Mesothelial cell of epicardium (in vitro differentiated cells): ENCODE results near the gene RNMT. TPM values are rescaled to one million over a fixed set of nuclear protein-coding genes. Genes with fewer than 3 reads are reported as not detected.
"Not testable (repeated sequence)": the region's sequence is repeated elsewhere in the genome, so short reads cannot be mapped to it uniquely, and the experiment has no call there.

Experiments used
- DNase-seq, 2 experiments: peaks; one replicate each; pipeline ENCODE4 v3.0.0; 2021; ENCODE audit warnings: low spot score in 2 of 2; ENCODE audit not compliant: unreplicated experiment in 2 of 2
- H3K27ac Mint-ChIP-seq: 2 replicates; pipeline ENCODE4 v1.8.0; 2021; ENCODE audit warnings: mixed read lengths
- H3K27me3 Mint-ChIP-seq: 2 replicates; pipeline ENCODE4 v1.8.0; 2021; ENCODE audit warnings: low read depth, mixed read lengths
- H3K36me3 Mint-ChIP-seq: 2 replicates; pipeline ENCODE4 v1.8.0; 2021; ENCODE audit warnings: mixed read lengths
- H3K4me1 Mint-ChIP-seq: 2 replicates; pipeline ENCODE4 v1.8.0; 2021; ENCODE audit warnings: mixed read lengths
- H3K4me3 Mint-ChIP-seq: 2 replicates; pipeline ENCODE4 v1.8.0; 2021; ENCODE audit warnings: mild to moderate bottlenecking, moderate library complexity, mixed read lengths
- H3K9me3 Mint-ChIP-seq: 2 replicates; pipeline ENCODE4 v1.8.0; 2021; ENCODE audit warnings: mixed read lengths
- total RNA-seq: library from RNA; stranded (reverse); gene quantifications from 3 replicates; pipeline ENCODE4 v1.2.1, GENCODE V29; 2021
- TF ChIP-seq, protein P1 (sequence below): fragments of 200-600 bp; sonication (generic); IDR thresholded peaks from one replicate; pipeline ENCODE4 v1.5.0; 2021; ENCODE audit warnings: antibody characterized with exemption; ENCODE audit not compliant: unreplicated experiment

The RNMT gene
- total RNA-seq, 1 donor from 2014 or later = 51.6 TPM

DNA sequence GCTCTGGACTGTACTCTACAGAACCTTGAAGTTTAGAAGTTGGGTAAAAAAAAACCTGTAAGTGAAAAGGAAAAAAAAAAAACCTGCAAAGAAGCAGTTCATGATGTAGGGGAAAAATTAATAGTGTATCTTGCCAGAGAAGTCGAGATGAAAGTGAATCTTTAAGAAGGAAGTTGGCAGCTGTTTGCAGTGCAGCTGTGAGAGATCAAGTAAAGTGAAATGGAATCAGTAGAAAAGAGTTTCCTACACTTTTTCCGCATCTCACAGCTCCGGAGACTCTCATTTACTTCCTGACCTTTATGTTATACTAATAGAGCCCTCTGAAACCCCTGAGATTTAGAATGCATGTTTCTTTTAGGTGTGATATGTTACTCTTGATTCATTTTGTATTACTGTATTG, 19.2 kb downstream of the RNMT start:
- Mint-ChIP-seq H3K27me3 (no peaks in the 10 kb centered on the region), H3K4me3 (no peak overlapping the region), H3K4me1 (no peaks in the 10 kb centered on the region), H3K36me3 (peaks cover 56% of the 10 kb centered on the region), H3K27ac (no peak overlapping the region), H3K9me3 (no peaks in the 10 kb centered on the region)
- DNase-seq = no peak
- TF ChIP-seq, protein P1, sequence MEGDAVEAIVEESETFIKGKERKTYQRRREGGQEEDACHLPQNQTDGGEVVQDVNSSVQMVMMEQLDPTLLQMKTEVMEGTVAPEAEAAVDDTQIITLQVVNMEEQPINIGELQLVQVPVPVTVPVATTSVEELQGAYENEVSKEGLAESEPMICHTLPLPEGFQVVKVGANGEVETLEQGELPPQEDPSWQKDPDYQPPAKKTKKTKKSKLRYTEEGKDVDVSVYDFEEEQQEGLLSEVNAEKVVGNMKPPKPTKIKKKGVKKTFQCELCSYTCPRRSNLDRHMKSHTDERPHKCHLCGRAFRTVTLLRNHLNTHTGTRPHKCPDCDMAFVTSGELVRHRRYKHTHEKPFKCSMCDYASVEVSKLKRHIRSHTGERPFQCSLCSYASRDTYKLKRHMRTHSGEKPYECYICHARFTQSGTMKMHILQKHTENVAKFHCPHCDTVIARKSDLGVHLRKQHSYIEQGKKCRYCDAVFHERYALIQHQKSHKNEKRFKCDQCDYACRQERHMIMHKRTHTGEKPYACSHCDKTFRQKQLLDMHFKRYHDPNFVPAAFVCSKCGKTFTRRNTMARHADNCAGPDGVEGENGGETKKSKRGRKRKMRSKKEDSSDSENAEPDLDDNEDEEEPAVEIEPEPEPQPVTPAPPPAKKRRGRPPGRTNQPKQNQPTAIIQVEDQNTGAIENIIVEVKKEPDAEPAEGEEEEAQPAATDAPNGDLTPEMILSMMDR = no peak

DNA sequence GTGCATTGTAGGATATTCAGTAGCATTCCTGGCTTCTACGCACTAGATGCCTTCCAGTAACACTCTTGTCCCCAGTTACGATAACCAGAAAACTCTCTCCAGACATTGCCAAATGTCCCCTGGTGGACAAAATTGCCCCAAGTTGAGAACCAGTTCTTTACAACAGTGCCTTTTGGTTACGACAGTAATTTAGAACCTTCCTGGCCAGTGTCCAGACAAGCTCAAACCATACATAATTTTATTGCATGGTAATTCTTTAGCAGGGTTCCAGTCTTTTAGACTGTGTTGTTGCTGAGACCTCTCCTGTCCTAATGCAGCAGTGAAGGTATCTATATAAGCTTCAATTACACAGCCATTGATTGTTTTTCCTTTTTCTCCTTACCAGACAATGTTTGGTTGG, 20.2 kb downstream of the RNMT start:
- peaks cover 62% of the 10 kb centered on the region for H3K36me3 Mint-ChIP-seq
- H3K27me3 Mint-ChIP-seq = no peaks in the 10 kb centered on the region
- H3K9me3 Mint-ChIP-seq = peaks cover 5% of the 10 kb centered on the region
- TF ChIP-seq, protein P1 = no peak
- H3K27ac Mint-ChIP-seq = no peak overlapping the region
- no peak overlapping the region for H3K4me3 Mint-ChIP-seq
- DNase-seq = no peak
- H3K4me1 Mint-ChIP-seq = no peaks in the 10 kb centered on the region

DNA sequence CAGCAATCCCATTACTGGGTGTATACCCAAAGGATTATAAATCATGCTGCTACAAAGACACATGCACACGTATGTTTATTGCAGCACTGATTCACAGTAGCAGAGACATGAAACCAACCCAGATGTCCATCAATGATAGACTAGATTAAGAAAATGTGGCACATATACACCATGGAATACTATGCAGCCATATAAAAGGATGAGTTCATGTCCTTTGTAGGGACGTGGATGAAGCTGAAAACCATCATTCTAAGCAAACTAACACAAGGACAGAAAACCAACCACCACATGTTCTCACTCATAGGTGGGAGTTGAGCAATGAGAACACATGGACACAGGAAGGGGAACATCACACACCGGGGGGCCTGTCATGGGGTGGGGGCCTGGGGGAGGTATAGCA, 25.1 kb downstream of the RNMT start:
- H3K27ac Mint-ChIP-seq, H3K4me3 Mint-ChIP-seq, H3K9me3 Mint-ChIP-seq, H3K27me3 Mint-ChIP-seq, H3K4me1 Mint-ChIP-seq, DNase-seq: not testable (repeated sequence)
- H3K36me3 Mint-ChIP-seq = peaks cover 74% of the 10 kb centered on the region

DNA sequence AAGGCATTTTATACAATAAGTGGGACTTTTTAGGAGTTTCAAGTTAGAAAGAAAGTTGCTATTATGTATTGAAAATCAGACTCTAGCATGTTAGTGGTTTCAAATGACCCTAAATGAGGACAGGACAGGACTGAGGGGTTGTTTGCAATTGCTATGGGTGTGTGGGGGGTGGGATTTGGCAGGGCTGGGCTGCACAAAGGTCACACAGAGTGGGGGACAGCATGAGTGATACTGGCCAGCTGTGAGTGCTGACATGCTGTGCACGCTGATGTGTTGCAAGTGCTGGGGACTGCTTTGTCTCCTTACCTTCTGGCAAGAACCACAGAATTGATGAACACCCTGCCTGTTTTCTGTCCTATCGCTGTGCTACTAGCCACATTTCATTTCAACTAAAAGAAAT, 29.8 kb downstream of the RNMT start:
- DNase-seq = no peak
- H3K4me1 Mint-ChIP-seq = no peaks in the 10 kb centered on the region
- peaks cover 10% of the 10 kb centered on the region for H3K9me3 Mint-ChIP-seq
- H3K27me3 Mint-ChIP-seq = no peaks in the 10 kb centered on the region
- TF ChIP-seq, protein P1 = no peak
- H3K27ac Mint-ChIP-seq = no peak overlapping the region
- H3K4me3 Mint-ChIP-seq = no peak overlapping the region
- peaks cover 66% of the 10 kb centered on the region for H3K36me3 Mint-ChIP-seq

DNA sequence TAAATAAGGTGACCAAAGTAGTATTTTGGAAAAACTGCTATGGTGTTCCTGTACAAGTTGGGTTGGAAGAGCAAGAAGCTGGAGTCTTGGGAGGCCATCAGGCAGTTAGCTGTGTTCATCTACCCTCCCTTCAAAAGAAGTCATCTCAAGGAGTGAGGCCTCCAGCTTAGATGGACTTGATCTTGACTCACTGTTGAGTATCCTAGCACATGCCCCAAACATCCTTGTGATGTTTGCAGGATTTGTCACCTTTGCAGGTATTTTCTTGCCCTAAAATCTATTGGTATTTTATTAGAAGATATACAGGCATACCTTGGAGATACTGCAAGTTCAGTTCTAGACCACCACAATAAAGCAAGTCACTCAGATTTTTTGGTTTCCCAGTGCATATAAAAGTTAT, 30.2 kb downstream of the RNMT start:
- TF ChIP-seq, protein P1 = no peak
- Mint-ChIP-seq H3K4me1 (no peaks in the 10 kb centered on the region), H3K4me3 (no peak overlapping the region), H3K36me3 (peaks cover 62% of the 10 kb centered on the region), H3K27me3 (no peaks in the 10 kb centered on the region), H3K9me3 (peaks cover 8% of the 10 kb centered on the region), H3K27ac (no peak overlapping the region)
- DNase-seq = no peak

DNA sequence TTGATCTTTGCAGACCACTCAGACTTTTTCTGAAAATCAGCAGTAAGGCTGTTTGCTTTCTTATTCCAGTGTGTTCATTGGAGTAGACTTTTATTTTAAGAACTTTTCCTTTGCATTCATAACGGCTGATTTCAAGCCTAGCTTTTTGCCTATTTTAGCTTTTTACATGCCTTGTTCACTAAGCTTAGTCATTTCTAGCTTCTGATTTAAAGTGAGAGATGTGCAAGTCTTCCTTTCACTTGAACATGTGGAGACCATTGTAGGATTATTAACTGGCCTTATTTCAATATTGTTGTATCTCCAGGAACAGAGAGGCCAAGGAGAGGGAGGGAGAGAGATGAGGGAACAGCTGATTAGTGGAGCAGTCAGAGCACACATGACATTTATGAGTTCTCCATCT, 32.1 kb downstream of the RNMT start:
- Mint-ChIP-seq H3K9me3 (peaks cover 10% of the 10 kb centered on the region), H3K36me3 (peaks cover 71% of the 10 kb centered on the region), H3K4me1 (no peaks in the 10 kb centered on the region), H3K27me3 (no peaks in the 10 kb centered on the region), H3K27ac (no peak overlapping the region), H3K4me3 (no peak overlapping the region)
- TF ChIP-seq, protein P1 = no peak
- DNase-seq = no peak
